Right lobe of liver (tissue), 4 donors: ENCODE measurements around the gene ZNF618.

ENCODE experiments used
- CTCF ChIP-seq, 4 donors: fragments of 200-600 bp in 3 of 4; fragments of 450-650 bp in 1 of 4; IDR thresholded peaks; one replicate each; pipeline versions ENCODE4 v1.5.1 to v1.8.0; 2016 to 2022; ENCODE audit warnings: antibody characterized with exemption in 4 of 4, mild to moderate bottlenecking in 2 of 4
- POLR2A ChIP-seq: fragments of 450-650 bp; IDR thresholded peaks from one replicate; pipeline ENCODE4 v1.6.1; 2017; ENCODE audit warnings: antibody characterized with exemption, mild to moderate bottlenecking
- donor health status: DM: no; HTN: no; CAD: no.
- donor health status: DM: no; HTN: no; CAD: no.
- donor health status: DM: no; HTN: yes; CAD: no.

- TF ChIP-seq POLR2A (no peak), CTCF (IDR thresholded peaks at IDR 0.05) (no peak)
These were observed 160.0 kb downstream of the ZNF618 start for GRCh38 chr9:114035845-114036801.
